Gastrocnemius medialis (tissue), 4 donors: ENCODE measurements around the gene SHISA3. TPM values are rescaled to one million over a fixed set of nuclear protein-coding genes. Genes with fewer than 3 reads are reported as not detected.

Experiments used
- ATAC-seq, 2 donors: fragments of 150-250 bp; one replicate each; pipeline ENCODE4 v1.9.1; 2016
- DNase-seq, 2 donors: peaks; one replicate each; pipeline ENCODE4 v3.0.0-alpha.2; 2019
- H3K27ac ChIP-seq, 4 donors: fragments of 200-600 bp; sonication (generic); 1 replicate in 1 of 4; 2 replicates in 3 of 4; pipeline ENCODE4 v1.5.1; 2016 to 2018; ENCODE audit warnings: mild to moderate bottlenecking in 2 of 4, moderate library complexity in 1 of 4
- H3K27me3 ChIP-seq, 3 donors: fragments of 200-600 bp; sonication (generic) in 2 of 3; 1 replicate in 1 of 3; 2 replicates in 2 of 3; pipeline versions ENCODE4 v1.5.1 to v1.6.0; 2016 to 2019; ENCODE audit warnings: mild to moderate bottlenecking in 1 of 3, moderate library complexity in 1 of 3
- H3K36me3 ChIP-seq, 2 donors: fragments of 200-600 bp; sonication (generic) in 1 of 2; one replicate each; pipeline ENCODE4 v1.5.1; 2017 to 2018
- H3K4me1 ChIP-seq, 2 donors: fragments of 200-600 bp; sonication (generic) in 1 of 2; one replicate each; pipeline ENCODE4 v1.5.1; 2016 to 2017; ENCODE audit warnings: mild to moderate bottlenecking in 2 of 2
- H3K4me3 ChIP-seq, 4 donors: fragments of 200-600 bp; sonication (generic) in 3 of 4; 1 replicate in 1 of 4; 2 replicates in 3 of 4; pipeline ENCODE4 v1.5.1; 2016 to 2019; ENCODE audit warnings: mild to moderate bottlenecking in 2 of 4
- H3K9me3 ChIP-seq, 3 donors: fragments of 200-600 bp; sonication (generic) in 2 of 3; 1 replicate in 1 of 3; 2 replicates in 2 of 3; pipeline ENCODE4 v1.5.1; 2016 to 2019
- CTCF ChIP-seq, 5 experiments: fragments of 450-650 bp in 3 of 5; fragments of 200-600 bp in 2 of 5; sonication (generic) in 2 of 5; IDR thresholded peaks in 4 of 5; conservative IDR thresholded peaks in 1 of 5; 1 replicate in 4 of 5; 2 replicates in 1 of 5; pipeline ENCODE4 v1.5.1; 2016 to 2019; ENCODE audit warnings: antibody characterized with exemption in 5 of 5, mild to moderate bottlenecking in 3 of 5, moderate library complexity in 3 of 5
- POLR2A ChIP-seq, 2 donors: fragments of 450-650 bp; IDR thresholded peaks; one replicate each; pipeline ENCODE4 v1.6.1; 2017; ENCODE audit warnings: antibody characterized with exemption in 2 of 2, mild to moderate bottlenecking in 2 of 2, moderate library complexity in 2 of 2
- in situ Hi-C, 4 donors: fragments of 200-750 bp; cut with MboI; loops; one replicate each; pipeline versions ENCODE4 v1.15.0 to v1.8.0; 2017; ENCODE audit warnings: low sequenced_read_pairs in 4 of 4
- intact Hi-C: fragments of 100-400 bp; cut with DNase I; formaldehyde crosslinking; loops from one replicate; pipeline ENCODE4 v1.15.1; 2023; ENCODE audit warnings: low total_unique reads
- total RNA-seq, 4 donors: library from RNA; depleted of rRNA; stranded (reverse); fragments of >200 nt; gene quantifications; one replicate each; pipeline versions ENCODE4 v1.1.0 to v1.2.3, GENCODE V29; 2016

Gene SHISA3
- total RNA-seq, 4 donors from 2014 or later = 0.31 to 2.1 (median 1.2) TPM

GRCh38 chr4:42352049-42352448, 45.2 kb upstream of the SHISA3 start:
- no peak for DNase-seq
- H3K9me3 ChIP-seq = no peaks in the 10 kb centered on the region
- intact Hi-C loops (no loop called here), in situ Hi-C loops (no loop called here)
- H3K4me3 ChIP-seq = no peak overlapping the region
- ATAC-seq = no peak
- no peak overlapping the region for H3K27ac ChIP-seq
- TF ChIP-seq POLR2A (IDR thresholded peaks at IDR 0.05) (no peak), CTCF (IDR thresholded peaks at IDR 0.05 in 4 of 5, conservative IDR thresholded peaks at IDR 0.05 in 1 of 5) (no peak)
- H3K27me3 ChIP-seq = no peaks in the 10 kb centered on the region
- no peaks in the 10 kb centered on the region for H3K4me1 ChIP-seq
- no peaks in the 10 kb centered on the region for H3K36me3 ChIP-seq

DNA sequence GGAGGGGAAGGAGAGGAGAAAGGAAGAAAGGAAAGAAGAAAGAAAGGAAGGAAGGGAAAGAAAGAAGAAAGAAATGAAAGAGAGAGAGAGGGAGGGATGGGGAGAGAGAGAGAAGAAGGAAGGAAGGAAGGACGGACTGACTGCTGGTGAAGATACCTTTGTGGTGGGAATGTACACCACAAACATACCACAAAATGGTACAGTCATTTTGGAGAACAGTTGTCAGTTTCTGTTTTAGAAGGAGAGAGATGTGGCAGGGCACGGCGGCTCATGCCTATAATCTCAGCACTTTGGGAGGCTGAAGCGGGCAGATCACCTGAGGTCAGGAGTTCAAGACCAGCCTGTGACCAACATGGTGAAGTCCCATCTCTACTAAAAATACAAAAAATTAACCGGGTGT, 40.0 kb upstream of the SHISA3 start:
- no peaks in the 10 kb centered on the region for H3K36me3 ChIP-seq
- in situ Hi-C loops = no loop called here
- no peak overlapping the region for H3K4me3 ChIP-seq
- H3K4me1 ChIP-seq = no peaks in the 10 kb centered on the region
- DNase-seq (no peak), ATAC-seq (no peak)
- H3K27ac ChIP-seq = no peak overlapping the region
- intact Hi-C loops = no loop called here
- no peak for TF ChIP-seq CTCF (IDR thresholded peaks at IDR 0.05 in 4 of 5, conservative IDR thresholded peaks at IDR 0.05 in 1 of 5)
- no peak for TF ChIP-seq POLR2A (IDR thresholded peaks at IDR 0.05)
- H3K27me3 ChIP-seq = no peaks in the 10 kb centered on the region
- H3K9me3 ChIP-seq = no peaks in the 10 kb centered on the region

DNA sequence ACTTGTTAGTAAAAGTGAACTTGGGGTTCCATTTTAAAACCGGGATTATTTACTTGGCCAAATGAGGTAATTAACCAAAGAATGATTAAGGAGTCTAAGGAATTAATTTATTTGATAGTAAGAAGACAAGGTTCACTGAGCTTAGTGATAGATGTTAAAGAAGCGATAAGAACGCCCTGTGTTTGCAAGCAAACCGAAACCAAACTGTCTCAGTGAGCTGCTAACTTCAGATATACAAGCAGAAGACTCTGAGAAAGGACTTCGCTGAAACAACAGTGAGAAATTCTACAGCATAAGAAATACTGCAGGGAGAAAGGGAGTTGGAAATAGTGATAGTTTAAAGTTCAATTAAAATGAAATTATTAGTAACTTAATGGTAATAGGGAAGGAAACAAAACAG, 37.6 kb upstream of the SHISA3 start:
- H3K27me3 ChIP-seq = no peaks in the 10 kb centered on the region
- H3K27ac ChIP-seq = no peak overlapping the region
- TF ChIP-seq POLR2A (IDR thresholded peaks at IDR 0.05) (no peak), CTCF (IDR thresholded peaks at IDR 0.05 in 4 of 5, conservative IDR thresholded peaks at IDR 0.05 in 1 of 5) (no peak)
- intact Hi-C loops = no loop called here
- in situ Hi-C loops = no loop called here
- ATAC-seq (no peak), DNase-seq (no peak)
- H3K4me1 ChIP-seq = no peaks in the 10 kb centered on the region
- H3K9me3 ChIP-seq = no peaks in the 10 kb centered on the region
- H3K4me3 ChIP-seq = no peak overlapping the region
- H3K36me3 ChIP-seq = no peaks in the 10 kb centered on the region

DNA sequence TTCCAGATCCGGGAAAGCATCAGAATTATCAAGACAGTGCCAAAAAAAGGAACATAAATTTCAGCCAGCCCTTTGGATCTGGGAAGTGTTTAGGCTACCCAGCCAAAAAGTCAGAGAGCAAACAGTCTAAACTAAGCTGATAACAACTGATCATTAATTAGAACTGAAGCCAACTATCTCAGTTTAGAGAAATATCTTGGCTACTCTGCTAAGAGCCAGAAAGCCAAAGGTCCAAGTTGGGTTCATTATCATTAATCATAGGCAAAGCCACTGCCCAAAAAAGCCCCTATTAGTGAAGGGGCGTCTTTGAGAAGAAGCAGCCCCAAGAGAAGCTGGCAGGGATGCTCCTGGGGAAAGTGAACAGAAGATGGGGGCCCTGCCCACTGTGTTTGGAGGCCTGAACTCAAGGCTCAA, 37.0 kb upstream of the SHISA3 start:
- H3K9me3 ChIP-seq = no peaks in the 10 kb centered on the region
- intact Hi-C loops (no loop called here), in situ Hi-C loops (no loop called here)
- no peak for DNase-seq
- H3K4me3 ChIP-seq = no peak overlapping the region
- H3K27ac ChIP-seq = no peak overlapping the region
- no peak for TF ChIP-seq POLR2A (IDR thresholded peaks at IDR 0.05)
- TF ChIP-seq CTCF (IDR thresholded peaks at IDR 0.05 in 4 of 5, conservative IDR thresholded peaks at IDR 0.05 in 1 of 5) = no peak
- no peaks in the 10 kb centered on the region for H3K36me3 ChIP-seq
- H3K4me1 ChIP-seq = no peaks in the 10 kb centered on the region
- H3K27me3 ChIP-seq = no peaks in the 10 kb centered on the region
- ATAC-seq = no peak

GRCh38 chr4:42361456-42361855, 35.8 kb upstream of the SHISA3 start:
- intact Hi-C loops (no loop called here), in situ Hi-C loops (no loop called here)
- Histone ChIP-seq H3K9me3 (no peaks in the 10 kb centered on the region), H3K4me1 (no peaks in the 10 kb centered on the region), H3K27ac (no peak overlapping the region), H3K27me3 (no peaks in the 10 kb centered on the region), H3K4me3 (no peak overlapping the region), H3K36me3 (no peaks in the 10 kb centered on the region)
- no peak for DNase-seq
- no peak for TF ChIP-seq CTCF (IDR thresholded peaks at IDR 0.05 in 4 of 5, conservative IDR thresholded peaks at IDR 0.05 in 1 of 5)
- no peak for TF ChIP-seq POLR2A (IDR thresholded peaks at IDR 0.05)
- ATAC-seq = no peak
